BLaER1 treated with 17β-estradiol and CSF1 and Interleukin-3, amounts not matched to agents 10 nM and 100 nM (cell line): Measurements from ENCODE around the gene NDRG2.
A peak's percentile ranks its signal among the peaks of the same experiment; 100 is the strongest.

Experiments used
- H3K27ac ChIP-seq, 11 experiments: shearing (Covaris generic); formaldehyde crosslinking; 2 replicates each; pipeline ENCODE4 v1.8.1; 2022
- H3K27me3 ChIP-seq, 11 experiments: shearing (Covaris generic); formaldehyde crosslinking; 2 replicates each; pipeline ENCODE4 v1.8.1; 2022
- H3K36me3 ChIP-seq, 11 experiments: shearing (Covaris generic); formaldehyde crosslinking; 2 replicates each; pipeline ENCODE4 v1.8.1; 2022
- H3K4me1 ChIP-seq, 10 experiments: shearing (Covaris generic); formaldehyde crosslinking; 2 replicates each; pipeline ENCODE4 v1.8.1; 2022
- H3K4me2 ChIP-seq, 11 experiments: shearing (Covaris generic); formaldehyde crosslinking; 2 replicates each; pipeline ENCODE4 v1.8.1; 2022
- H3K4me3 ChIP-seq, 10 experiments: shearing (Covaris generic); formaldehyde crosslinking; 2 replicates each; pipeline ENCODE4 v1.8.1; 2022
- H3K9ac ChIP-seq, 11 experiments: shearing (Covaris generic); formaldehyde crosslinking; 2 replicates each; pipeline ENCODE4 v1.8.1; 2022
- H3K9me3 ChIP-seq, 11 experiments: shearing (Covaris generic); formaldehyde crosslinking; replicated peaks in 1 of 11; 2 replicates each; pipeline ENCODE4 v1.8.1; 2022
- H4K20me1 ChIP-seq, 11 experiments: shearing (Covaris generic); formaldehyde crosslinking; 2 replicates each; pipeline ENCODE4 v1.8.1; 2022
- Cebpa-rat ChIP-seq, 11 experiments: shearing (Covaris generic); IDR thresholded peaks; 2 replicates each; pipeline ENCODE4 v1.8.1; 2022

NDRG2 gene

GRCh38 chr14:21039585-21040369 lies 14.9 kb upstream of the NDRG2 start:
- Histone ChIP-seq H4K20me1 (no peaks in the 10 kb centered on the region), H3K9ac (peak overlapping the region in 1 of 11 experiments; percentile 34; a peak in 2 of 22 replicates), H3K36me3 (no peaks in the 10 kb centered on the region), H3K27ac (no peak overlapping the region), H3K9me3 (no peaks in the 10 kb centered on the region), H3K4me1 (peaks cover 9 to 44% (median 21%) of the 10 kb centered on the region in 10 experiments), H3K4me2 (peak overlapping the region in 2 of 11 experiments; percentile 29 to 32; a peak in 1 of 22 replicates), H3K27me3 (no peaks in the 10 kb centered on the region), H3K4me3 (no peak overlapping the region)
- TF ChIP-seq Cebpa-rat (IDR thresholded peaks at IDR 0.05) = no peak

GRCh38 chr14:21038441-21039422 lies 13.9 kb upstream of the NDRG2 start:
- H3K4me2 ChIP-seq = peak overlapping the region in 2 of 11 experiments; percentile 29 to 32; a peak in 2 of 22 replicates
- H3K36me3 ChIP-seq = no peaks in the 10 kb centered on the region
- no peaks in the 10 kb centered on the region for H4K20me1 ChIP-seq
- H3K27me3 ChIP-seq = no peaks in the 10 kb centered on the region
- peaks cover 0 to 34% (median 12%) of the 10 kb centered on the region in 10 experiments; a peak in 12 of 20 replicates for H3K4me1 ChIP-seq
- TF ChIP-seq Cebpa-rat (IDR thresholded peaks at IDR 0.05) = no peak
- H3K4me3 ChIP-seq = no peak overlapping the region
- H3K9me3 ChIP-seq = no peaks in the 10 kb centered on the region
- H3K9ac ChIP-seq = no peak overlapping the region
- no peak overlapping the region for H3K27ac ChIP-seq

- no peak overlapping the region for H3K4me3 ChIP-seq
- TF ChIP-seq Cebpa-rat (IDR thresholded peaks at IDR 0.05) = no peak
- H3K4me1 ChIP-seq = peaks cover 0 to 28% (median 5%) of the 10 kb centered on the region in 10 experiments; a peak in 8 of 20 replicates
- H3K4me2 ChIP-seq = no peak overlapping the region
- no peak overlapping the region for H3K27ac ChIP-seq
- H3K27me3 ChIP-seq = no peaks in the 10 kb centered on the region
- H3K36me3 ChIP-seq = no peaks in the 10 kb centered on the region
- no peaks in the 10 kb centered on the region for H4K20me1 ChIP-seq
- H3K9me3 ChIP-seq = no peaks in the 10 kb centered on the region
- no peak overlapping the region for H3K9ac ChIP-seq
Observed at GRCh38 chr14:21037156-21037555, 12.3 kb upstream of the NDRG2 start.

- Histone ChIP-seq H3K9me3 (no peaks in the 10 kb centered on the region), H3K4me1 (peaks cover 0 to 24% (median 5%) of the 10 kb centered on the region in 10 experiments; a peak in 8 of 20 replicates), H3K4me3 (no peak overlapping the region), H4K20me1 (no peaks in the 10 kb centered on the region), H3K9ac (no peak overlapping the region), H3K36me3 (no peaks in the 10 kb centered on the region), H3K27me3 (no peaks in the 10 kb centered on the region), H3K27ac (no peak overlapping the region), H3K4me2 (peak overlapping the region in 1 of 11 experiments; percentile 11; a peak in 1 of 22 replicates)
- TF ChIP-seq Cebpa-rat (IDR thresholded peaks at IDR 0.05) = no peak
Observed at GRCh38 chr14:21036751-21037150, 11.9 kb upstream of the NDRG2 start.

- no peak within 1 kb of the TSS for H3K4me3 ChIP-seq
- H3K9ac ChIP-seq = no peak within 1 kb of the TSS
- no peaks in the 10 kb centered on the region for H3K36me3 ChIP-seq
- H3K4me1 ChIP-seq = peaks cover 0 to 18% (median 3%) of the 10 kb centered on the region in 10 experiments; a peak in 7 of 20 replicates
- H4K20me1 ChIP-seq = no peaks in the 10 kb centered on the region
- H3K9me3 ChIP-seq = no peaks in the 10 kb centered on the region
- H3K27me3 ChIP-seq = no peaks in the 10 kb centered on the region
- no peak for TF ChIP-seq Cebpa-rat (IDR thresholded peaks at IDR 0.05)
- H3K27ac ChIP-seq = no peak within 1 kb of the TSS
- 0 out of 22 replicates have a peak within 1 kb of the TSS, but pooled peaks of 2 of the 11 experiments have one; percentile 6 to 11 for H3K4me2 ChIP-seq
Observed at GRCh38 chr14:21034707-21035106, 9.8 kb upstream of the NDRG2 start, which contains the start of gene RNASE13. TSS of gene RNASE13 (minus strand) at chr14:21034807. CDS start at chr14:21034288, 519 bp downstream.

- no peaks in the 10 kb centered on the region for H3K9me3 ChIP-seq
- H3K9ac ChIP-seq = no peak overlapping the region
- no peaks in the 10 kb centered on the region for H3K27me3 ChIP-seq
- no peak for TF ChIP-seq Cebpa-rat (IDR thresholded peaks at IDR 0.05)
- H3K4me1 ChIP-seq = peaks cover 0 to 14% (median 3%) of the 10 kb centered on the region in 10 experiments; a peak in 6 of 20 replicates
- no peak overlapping the region for H3K27ac ChIP-seq
- no peaks in the 10 kb centered on the region for H3K36me3 ChIP-seq
- H3K4me3 ChIP-seq = no peak overlapping the region
- peak overlapping the region in 2 of 11 experiments; percentile 7 to 11; a peak in 1 of 22 replicates for H3K4me2 ChIP-seq
- H4K20me1 ChIP-seq = no peaks in the 10 kb centered on the region
Observed at GRCh38 chr14:21033133-21033698, 8.4 kb upstream of the NDRG2 start.

- Histone ChIP-seq H3K4me1 (peaks cover 0 to 14% (median 3%) of the 10 kb centered on the region in 10 experiments; a peak in 6 of 20 replicates), H3K9ac (no peak overlapping the region), H3K4me2 (no peak overlapping the region), H3K27ac (no peak overlapping the region), H3K4me3 (no peak overlapping the region), H3K27me3 (no peaks in the 10 kb centered on the region), H4K20me1 (no peaks in the 10 kb centered on the region), H3K9me3 (no peaks in the 10 kb centered on the region), H3K36me3 (no peaks in the 10 kb centered on the region)
- TF ChIP-seq Cebpa-rat (IDR thresholded peaks at IDR 0.05) = no peak
Observed at GRCh38 chr14:21032326-21033132, 7.7 kb upstream of the NDRG2 start.

GRCh38 chr14:21030531-21030930 lies 5.7 kb upstream of the NDRG2 start:
- TF ChIP-seq Cebpa-rat (IDR thresholded peaks at IDR 0.05) = no peak
- no peaks in the 10 kb centered on the region for H4K20me1 ChIP-seq
- H3K36me3 ChIP-seq = no peaks in the 10 kb centered on the region
- H3K4me2 ChIP-seq = no peak overlapping the region
- no peaks in the 10 kb centered on the region for H3K9me3 ChIP-seq
- peaks cover 0 to 5% (median 0%) of the 10 kb centered on the region in 11 experiments; a peak in 2 of 22 replicates for H3K27me3 ChIP-seq
- no peak overlapping the region for H3K27ac ChIP-seq
- H3K4me1 ChIP-seq = peaks cover 0 to 10% (median 4%) of the 10 kb centered on the region in 10 experiments; a peak in 7 of 20 replicates
- no peak overlapping the region for H3K4me3 ChIP-seq
- H3K9ac ChIP-seq = no peak overlapping the region
